Activated CD4-positive, alpha-beta T cell treated with anti-CD3 and anti-CD28 coated beads, Interleukin-2, amount 50 U/mL, for 24 hours (primary cell): ENCODE results near the gene IFNL1.
"Not testable (repeated sequence)": the region's sequence is repeated elsewhere in the genome, so short reads cannot be mapped to it uniquely, and the experiment has no call there.

Source experiments
- DNase-seq, 2 donors: peaks; one replicate each; pipeline ENCODE4 v3.0.0-alpha.2; 2020; ENCODE audit warnings: low read depth in 1 of 2, low spot score in 1 of 2

Gene IFNL1

GRCh38 chr19:39308531-39309304 is 12.5 kb downstream of the IFNL1 start:
- no peak for DNase-seq

GRCh38 chr19:39309305-39309670 is 13.1 kb downstream of the IFNL1 start:
- not testable (repeated sequence) for DNase-seq

- DNase-seq = no peak
Measured at GRCh38 chr19:39310558-39311311, 14.5 kb downstream of the IFNL1 start.

- DNase-seq = no peak
Measured at GRCh38 chr19:39314016-39314728, 18.0 kb downstream of the IFNL1 start.

- DNase-seq = no peak
Measured at GRCh38 chr19:39315933-39316332, 19.7 kb downstream of the IFNL1 start.

GRCh38 chr19:39316627-39317321 is 20.6 kb downstream of the IFNL1 start:
- no peak for DNase-seq

GRCh38 chr19:39317476-39317875 is 21.3 kb downstream of the IFNL1 start:
- DNase-seq = no peak

GRCh38 chr19:39318071-39318470 is 21.9 kb downstream of the IFNL1 start:
- DNase-seq = no peak

GRCh38 chr19:39318690-39319089 is 22.5 kb downstream of the IFNL1 start:
- DNase-seq = no peak

GRCh38 chr19:39319098-39319891 is 23.1 kb downstream of the IFNL1 start:
- DNase-seq = no peak

- DNase-seq = no peak
Measured at GRCh38 chr19:39319892-39320248, 23.7 kb downstream of the IFNL1 start.

GRCh38 chr19:39321117-39321831 is 25.1 kb downstream of the IFNL1 start:
- no peak for DNase-seq

GRCh38 chr19:39321832-39322176 is 25.6 kb downstream of the IFNL1 start:
- no peak for DNase-seq

GRCh38 chr19:39324242-39324842 is 28.1 kb downstream of the IFNL1 start:
- no peak for DNase-seq

GRCh38 chr19:39325778-39326665 is 29.8 kb downstream of the IFNL1 start:
- no peak for DNase-seq

- DNase-seq = no peak
Measured at GRCh38 chr19:39327363-39328045, 31.3 kb downstream of the IFNL1 start.

GRCh38 chr19:39328046-39328705 is 32.0 kb downstream of the IFNL1 start:
- DNase-seq = peak; percentile 76

- no peak for DNase-seq
Measured at GRCh38 chr19:39329948-39330347, 33.7 kb downstream of the IFNL1 start.
